ENCODE results near the gene MLNR.

- TF ChIP-seq CTCF (conservative IDR thresholded peaks at IDR 0.05; ENCODE audit: low read depth, low read length) (peak; percentile 59), EZH2 (IDR thresholded peaks at IDR 0.05; ENCODE audit: low read length, unreplicated experiment) (no peak)
These were observed 19.9 kb downstream of the MLNR start for GRCh38 chr13:49240017-49240416.
